Measurements from ENCODE around the gene PPIF.

PPIF gene

GRCh38 chr10:79402951-79403350 is 55.7 kb downstream of the PPIF start:
- no peak for DNase-seq (ENCODE audit: low spot score)

DNA sequence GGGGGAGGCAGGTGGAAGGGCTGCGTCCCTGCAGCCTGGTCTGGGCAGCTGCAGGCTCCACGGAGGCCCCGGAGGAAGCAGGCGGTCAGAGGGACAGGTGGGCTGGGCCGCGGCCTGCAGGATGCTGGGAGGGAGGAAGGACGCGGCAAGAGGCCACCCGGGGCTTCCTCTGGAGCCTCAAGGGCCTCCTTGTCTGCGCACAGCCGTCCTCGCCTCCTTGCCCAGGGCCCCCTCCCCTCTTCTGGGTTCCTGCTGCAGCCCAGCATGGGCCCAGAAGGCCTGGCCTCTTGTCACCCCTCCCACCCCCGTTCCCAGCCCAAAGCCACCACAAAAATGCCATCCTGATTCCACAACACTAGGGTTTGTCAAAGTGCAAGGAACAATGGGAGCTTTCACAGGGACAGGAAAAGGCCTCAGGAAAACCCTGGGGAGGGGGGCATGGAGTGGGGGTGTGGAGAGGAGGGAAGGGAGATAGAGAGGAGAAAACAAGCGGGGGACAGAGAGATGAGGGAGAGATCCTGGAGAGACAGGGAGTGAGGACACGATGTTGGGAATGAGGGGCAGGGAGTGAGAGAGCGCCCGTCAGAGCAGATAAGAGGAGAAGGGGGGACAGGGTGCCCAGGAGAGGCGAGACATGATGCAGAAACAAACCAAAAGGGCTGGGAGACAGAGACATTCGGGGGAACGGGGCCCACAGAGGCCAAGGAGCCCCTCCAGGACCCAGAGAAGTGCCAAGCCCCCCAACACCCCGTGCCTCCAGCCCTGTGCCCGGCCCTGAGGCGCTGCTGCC is 56.4 kb downstream of the PPIF start:
- DNase-seq (ENCODE audit: low spot score): no peak

- no peak for DNase-seq (ENCODE audit: low spot score)
Measured at GRCh38 chr10:79404231-79404609, 57.0 kb downstream of the PPIF start.

- DNase-seq (ENCODE audit: low spot score): no peak
Measured at GRCh38 chr10:79404690-79405131, 57.4 kb downstream of the PPIF start.
